ENCODE measurements around the gene CCDC179. TPM values are rescaled to one million over a fixed set of nuclear protein-coding genes. Genes with fewer than 3 reads are reported as not detected.
A peak's percentile ranks its signal among the peaks of the same experiment; 100 is the strongest.

The CCDC179 gene
- not detected for total RNA-seq

GRCh38 chr11:22860241-22860640 is at the start of gene CCDC179:
TSS of gene CCDC179 (minus strand) at chr11:22860474. CDS start at chr11:22860421, 53 bp downstream.
- Mint-ChIP-seq H3K27me3 (no peaks in the 10 kb centered on the region), H3K36me3 (no peaks in the 10 kb centered on the region), H3K9me3 (ENCODE audit: low read depth) (no peaks in the 10 kb centered on the region), H3K4me3 (no peak within 1 kb of the TSS), H3K4me1 (no peaks in the 10 kb centered on the region), H3K27ac (no peak within 1 kb of the TSS)
- CTCF ChIA-PET = no interaction called here
- DNase-seq (no peak), ATAC-seq (no peak)

- ATAC-seq (no peak), DNase-seq (no peak)
- H3K9me3 Mint-ChIP-seq (ENCODE audit: low read depth) = no peaks in the 10 kb centered on the region
- no peaks in the 10 kb centered on the region for H3K27me3 Mint-ChIP-seq
- no peak overlapping the region for H3K4me3 Mint-ChIP-seq
- H3K4me1 Mint-ChIP-seq = peaks cover 3% of the 10 kb centered on the region
- no peak overlapping the region for H3K27ac Mint-ChIP-seq
- CTCF ChIA-PET = no interaction called here
- H3K36me3 Mint-ChIP-seq = peaks cover 2% of the 10 kb centered on the region
Observed at GRCh38 chr11:22903782-22904181, 43.5 kb upstream of the CCDC179 start.

- DNase-seq (no peak), ATAC-seq (no peak)
- no peaks in the 10 kb centered on the region for H3K27me3 Mint-ChIP-seq
- H3K36me3 Mint-ChIP-seq = peaks cover 2% of the 10 kb centered on the region
- H3K4me3 Mint-ChIP-seq = no peak overlapping the region
- no peak overlapping the region for H3K27ac Mint-ChIP-seq
- H3K4me1 Mint-ChIP-seq = peaks cover 1% of the 10 kb centered on the region
- no peaks in the 10 kb centered on the region for H3K9me3 Mint-ChIP-seq (ENCODE audit: low read depth)
- CTCF ChIA-PET = interaction anchor here (1.9 kb wide), 1 partner anchor 25 kb away, joined by 5 read pairs; no protein-coding TSS in a partner anchor
Observed at GRCh38 chr11:22901603-22902002, 41.3 kb upstream of the CCDC179 start.

GRCh38 chr11:22900764-22901486 is 40.7 kb upstream of the CCDC179 start:
- no peak for ATAC-seq

GRCh38 chr11:22898036-22898435 is 37.8 kb upstream of the CCDC179 start:
- no peak for DNase-seq
- CTCF ChIA-PET = no interaction called here
- no peaks in the 10 kb centered on the region for H3K36me3 Mint-ChIP-seq

More at GRCh38 chr11:22900764-22901486, 40.7 kb upstream of the CCDC179 start:
- H3K4me1 Mint-ChIP-seq = no peaks in the 10 kb centered on the region
- H3K27ac Mint-ChIP-seq = no peak overlapping the region
- CTCF ChIA-PET = interaction anchor here (1.9 kb wide), 1 partner anchor 24 kb away, joined by 5 read pairs; no protein-coding TSS in a partner anchor
- DNase-seq = no peak
- no peaks in the 10 kb centered on the region for H3K27me3 Mint-ChIP-seq
- peaks cover 1% of the 10 kb centered on the region for H3K9me3 Mint-ChIP-seq (ENCODE audit: low read depth)
- H3K4me3 Mint-ChIP-seq = no peak overlapping the region
- no peaks in the 10 kb centered on the region for H3K36me3 Mint-ChIP-seq

GRCh38 chr11:22890227-22890626 is 30.0 kb upstream of the CCDC179 start:
- no peaks in the 10 kb centered on the region for H3K36me3 Mint-ChIP-seq
- ATAC-seq = no peak

More at GRCh38 chr11:22898036-22898435, 37.8 kb upstream of the CCDC179 start:
- peaks cover 4% of the 10 kb centered on the region for H3K9me3 Mint-ChIP-seq (ENCODE audit: low read depth)
- H3K27ac Mint-ChIP-seq = no peak overlapping the region
- no peak for ATAC-seq
- no peaks in the 10 kb centered on the region for H3K27me3 Mint-ChIP-seq
- H3K4me3 Mint-ChIP-seq = no peak overlapping the region
- H3K4me1 Mint-ChIP-seq = no peaks in the 10 kb centered on the region

GRCh38 chr11:22884217-22884616 is 23.9 kb upstream of the CCDC179 start:
- ATAC-seq (no peak), DNase-seq (no peak)
- H3K4me1 Mint-ChIP-seq = no peaks in the 10 kb centered on the region
- no peak overlapping the region for H3K4me3 Mint-ChIP-seq
- H3K9me3 Mint-ChIP-seq (ENCODE audit: low read depth) = no peaks in the 10 kb centered on the region
- CTCF ChIA-PET = interaction anchor here (2.2 kb wide), 1 partner anchor 9 kb away, joined by 11 read pairs; no protein-coding TSS in a partner anchor
- no peak overlapping the region for H3K27ac Mint-ChIP-seq
- H3K27me3 Mint-ChIP-seq = no peaks in the 10 kb centered on the region
- H3K36me3 Mint-ChIP-seq = no peaks in the 10 kb centered on the region

More at GRCh38 chr11:22890227-22890626, 30.0 kb upstream of the CCDC179 start:
- no peaks in the 10 kb centered on the region for H3K27me3 Mint-ChIP-seq
- no peak overlapping the region for H3K27ac Mint-ChIP-seq
- H3K9me3 Mint-ChIP-seq (ENCODE audit: low read depth) = peaks cover 2% of the 10 kb centered on the region
- CTCF ChIA-PET = no interaction called here
- H3K4me1 Mint-ChIP-seq = no peaks in the 10 kb centered on the region
- no peak for DNase-seq
- H3K4me3 Mint-ChIP-seq = no peak overlapping the region

- H3K4me3 Mint-ChIP-seq = no peak overlapping the region
- no peak overlapping the region for H3K27ac Mint-ChIP-seq
- H3K27me3 Mint-ChIP-seq = no peaks in the 10 kb centered on the region
- no peak for DNase-seq
- CTCF ChIA-PET = interaction anchor here (0.5 kb wide), 1 partner anchor 100 kb away, joined by 3 read pairs; no protein-coding TSS in a partner anchor
- no peaks in the 10 kb centered on the region for H3K36me3 Mint-ChIP-seq
- H3K4me1 Mint-ChIP-seq = no peaks in the 10 kb centered on the region
- H3K9me3 Mint-ChIP-seq (ENCODE audit: low read depth) = no peaks in the 10 kb centered on the region
- ATAC-seq = no peak
Observed at GRCh38 chr11:22879630-22880029, 19.4 kb upstream of the CCDC179 start.

- H3K9me3 Mint-ChIP-seq (ENCODE audit: low read depth) = no peaks in the 10 kb centered on the region
- H3K4me3 Mint-ChIP-seq = no peak overlapping the region
- H3K36me3 Mint-ChIP-seq = no peaks in the 10 kb centered on the region
- H3K27me3 Mint-ChIP-seq = no peaks in the 10 kb centered on the region
- no peaks in the 10 kb centered on the region for H3K4me1 Mint-ChIP-seq
- H3K27ac Mint-ChIP-seq = no peak overlapping the region
- CTCF ChIA-PET = no interaction called here
- no peak for ATAC-seq
- no peak for DNase-seq
Observed at GRCh38 chr11:22878604-22879003, 18.3 kb upstream of the CCDC179 start.

GRCh38 chr11:22878039-22878438 is 17.8 kb upstream of the CCDC179 start:
- CTCF ChIA-PET = no interaction called here
- H3K4me1 Mint-ChIP-seq = no peaks in the 10 kb centered on the region

GRCh38 chr11:22875869-22876473 is 15.7 kb upstream of the CCDC179 start:
- no peak overlapping the region for H3K27ac Mint-ChIP-seq
- H3K4me1 Mint-ChIP-seq = no peaks in the 10 kb centered on the region

More at GRCh38 chr11:22878039-22878438, 17.8 kb upstream of the CCDC179 start:
- no peaks in the 10 kb centered on the region for H3K9me3 Mint-ChIP-seq (ENCODE audit: low read depth)
- H3K27me3 Mint-ChIP-seq = no peaks in the 10 kb centered on the region
- H3K27ac Mint-ChIP-seq = no peak overlapping the region
- DNase-seq (no peak), ATAC-seq (no peak)
- no peaks in the 10 kb centered on the region for H3K36me3 Mint-ChIP-seq
- H3K4me3 Mint-ChIP-seq = no peak overlapping the region

GRCh38 chr11:22869325-22869724 is 9.1 kb upstream of the CCDC179 start:
- CTCF ChIA-PET = no interaction called here
- ATAC-seq (no peak), DNase-seq (no peak)
- Mint-ChIP-seq H3K36me3 (no peaks in the 10 kb centered on the region), H3K4me1 (no peaks in the 10 kb centered on the region), H3K27me3 (no peaks in the 10 kb centered on the region), H3K9me3 (ENCODE audit: low read depth) (no peaks in the 10 kb centered on the region), H3K4me3 (no peak overlapping the region), H3K27ac (no peak overlapping the region)

More at GRCh38 chr11:22875869-22876473, 15.7 kb upstream of the CCDC179 start:
- DNase-seq (peak; percentile 71), ATAC-seq (peak; percentile 88)
- CTCF ChIA-PET = interaction anchor here (0.7 to 2.4 kb wide), 6 partner anchors 8 to 383 kb away, joined by 3 to 11 read pairs (median 4); no protein-coding TSS in a partner anchor
- Mint-ChIP-seq H3K27me3 (no peaks in the 10 kb centered on the region), H3K9me3 (ENCODE audit: low read depth) (no peaks in the 10 kb centered on the region), H3K4me3 (no peak overlapping the region), H3K36me3 (no peaks in the 10 kb centered on the region)

GRCh38 chr11:22859756-22860155 is 518 bp downstream of the CCDC179 start:
- DNase-seq (no peak), ATAC-seq (no peak)
- no peaks in the 10 kb centered on the region for H3K36me3 Mint-ChIP-seq
- no peak overlapping the region for H3K27ac Mint-ChIP-seq
- CTCF ChIA-PET = no interaction called here
- H3K27me3 Mint-ChIP-seq = no peaks in the 10 kb centered on the region
- H3K4me1 Mint-ChIP-seq = no peaks in the 10 kb centered on the region
- H3K4me3 Mint-ChIP-seq = no peak overlapping the region
- no peaks in the 10 kb centered on the region for H3K9me3 Mint-ChIP-seq (ENCODE audit: low read depth)

- Mint-ChIP-seq H3K27me3 (no peaks in the 10 kb centered on the region), H3K9me3 (ENCODE audit: low read depth) (no peaks in the 10 kb centered on the region), H3K4me1 (no peaks in the 10 kb centered on the region), H3K27ac (no peak overlapping the region), H3K4me3 (no peak overlapping the region), H3K36me3 (no peaks in the 10 kb centered on the region)
- no peak for ATAC-seq
- no peak for DNase-seq
- CTCF ChIA-PET = no interaction called here
Observed at GRCh38 chr11:22851477-22851876, 8.8 kb downstream of the CCDC179 start.
